GM12891 (cell line): ENCODE measurements around the gene IDE.
"Not testable (repeated sequence)": the region's sequence is repeated elsewhere in the genome, so short reads cannot be mapped to it uniquely, and the experiment has no call there.

Source experiments
- DNase-seq: peaks from one replicate; pipeline ENCODE4 v3.0.0; 2011; ENCODE audit warnings: low spot score; ENCODE audit not compliant: insufficient read length
- FAIRE-seq: peaks from 2 replicates; lab custom pipeline; 2011; peaks lifted over from hg19 to GRCh38; lab: Jason Lieb, UNC
- PAX5 ChIP-seq: IDR thresholded peaks from 2 replicates; pipeline ENCODE4 v1.6.1; 2011; ENCODE audit warnings: low read length, moderate library complexity, mild to moderate bottlenecking; ENCODE audit not compliant: insufficient read depth, severe bottlenecking
- POLR2A ChIP-seq: IDR thresholded peaks from 2 replicates; pipeline ENCODE4 v1.6.1; 2011; ENCODE audit warnings: low read depth, low read length, control low read depth
- POLR2AphosphoS5 ChIP-seq: IDR thresholded peaks from 2 replicates; pipeline ENCODE4 v1.6.1; 2011; ENCODE audit warnings: low read depth, low read length, control low read depth
- POU2F2 ChIP-seq: IDR thresholded peaks from 2 replicates; pipeline ENCODE4 v1.6.1; 2011; ENCODE audit warnings: low read depth, mild to moderate bottlenecking, control low read depth, low read length, moderate library complexity
- SPI1 ChIP-seq: IDR thresholded peaks from 2 replicates; pipeline ENCODE4 v1.6.1; 2011; ENCODE audit warnings: low read depth, low read length, control low read depth
- TAF1 ChIP-seq: IDR thresholded peaks from 2 replicates; pipeline ENCODE4 v1.6.1; 2011; ENCODE audit warnings: low read depth, low read length, control low read depth

Gene IDE

DNA sequence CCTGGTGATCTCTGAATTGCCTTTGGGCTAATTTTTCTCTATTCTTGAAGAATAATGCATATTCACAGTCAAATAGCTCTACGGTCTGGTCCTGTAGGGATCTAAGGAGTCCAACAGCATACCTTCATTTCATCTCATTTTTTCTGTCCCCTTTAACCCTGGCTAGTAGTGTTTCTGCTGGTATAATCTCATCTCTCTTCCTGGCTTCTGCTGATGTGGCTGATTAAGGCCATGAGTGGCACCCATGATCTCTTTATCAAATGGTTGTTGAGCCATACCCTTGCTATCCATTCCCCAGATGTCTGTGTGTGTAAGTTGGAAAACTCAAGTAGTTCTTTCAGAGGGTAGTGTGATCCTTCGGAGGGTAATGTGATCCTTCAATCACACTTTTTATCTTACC, 163.4 kb downstream of the IDE start:
- FAIRE-seq: no peak
- TF ChIP-seq POU2F2 (no peak), SPI1 (no peak), POLR2AphosphoS5 (no peak), TAF1 (no peak), POLR2A (no peak), PAX5 (no peak)
- no peak for DNase-seq

DNA sequence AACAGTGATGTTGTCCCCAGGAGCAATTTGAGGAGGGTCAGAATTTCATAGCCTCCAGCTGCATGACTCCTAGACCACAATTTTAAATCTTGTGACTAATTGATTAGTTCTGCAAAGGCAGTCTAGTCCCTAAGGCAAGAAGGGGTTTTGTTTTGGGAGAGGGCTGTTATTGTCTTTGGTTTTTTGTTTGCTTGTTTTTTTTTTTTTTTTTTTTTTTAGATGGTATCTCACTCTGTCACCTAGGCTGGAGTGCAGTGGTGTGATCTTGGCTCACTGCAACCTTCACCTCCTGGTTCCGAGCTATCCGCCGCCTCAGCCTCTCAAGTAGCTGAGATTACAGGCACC, 165.9 kb downstream of the IDE start:
- FAIRE-seq: no peak
- no peak for DNase-seq
- no peak for TF ChIP-seq PAX5
- TF ChIP-seq POLR2A: no peak
- no peak for TF ChIP-seq POU2F2
- TF ChIP-seq POLR2AphosphoS5: no peak
- no peak for TF ChIP-seq TAF1
- TF ChIP-seq SPI1: no peak

DNA sequence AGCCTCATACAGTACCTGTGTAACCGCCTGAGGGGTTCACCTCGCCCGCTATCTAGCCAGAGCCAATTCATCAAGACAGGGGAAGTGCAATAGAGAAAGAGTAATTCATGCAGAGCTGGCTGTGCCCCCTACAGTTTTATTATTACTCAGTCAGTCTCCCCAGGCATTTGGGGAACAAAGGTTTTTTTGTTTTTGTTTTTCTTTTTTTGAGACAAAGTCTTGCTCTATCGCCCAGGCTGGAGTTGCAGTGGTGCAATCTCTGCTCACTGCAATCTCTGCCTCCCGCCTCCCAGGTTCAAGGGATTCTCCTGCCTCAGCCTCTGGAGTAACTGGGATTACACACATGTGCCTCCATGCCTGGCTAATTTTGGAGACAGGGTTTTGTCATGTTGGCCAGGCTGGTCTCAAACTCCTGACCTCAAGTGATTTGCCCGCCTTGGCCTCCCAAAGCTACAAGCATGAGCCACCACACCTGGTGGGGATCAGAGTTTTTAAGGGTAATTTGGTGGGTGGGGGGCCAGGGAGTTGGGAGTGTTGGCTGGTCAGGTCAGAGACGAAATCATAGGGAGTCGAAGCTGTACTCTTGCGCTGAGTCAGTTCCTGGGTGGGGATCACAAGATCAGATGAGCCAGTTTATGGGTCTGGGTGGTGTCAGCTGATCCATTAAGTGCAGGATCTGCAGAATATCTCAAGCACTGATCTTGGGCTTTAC, 166.4 kb downstream of the IDE start:
- FAIRE-seq (no peak), DNase-seq (no peak)
- TF ChIP-seq TAF1 (no peak), PAX5 (no peak), POU2F2 (no peak), SPI1 (peak; percentile 70), POLR2AphosphoS5 (no peak), POLR2A (no peak)

DNA sequence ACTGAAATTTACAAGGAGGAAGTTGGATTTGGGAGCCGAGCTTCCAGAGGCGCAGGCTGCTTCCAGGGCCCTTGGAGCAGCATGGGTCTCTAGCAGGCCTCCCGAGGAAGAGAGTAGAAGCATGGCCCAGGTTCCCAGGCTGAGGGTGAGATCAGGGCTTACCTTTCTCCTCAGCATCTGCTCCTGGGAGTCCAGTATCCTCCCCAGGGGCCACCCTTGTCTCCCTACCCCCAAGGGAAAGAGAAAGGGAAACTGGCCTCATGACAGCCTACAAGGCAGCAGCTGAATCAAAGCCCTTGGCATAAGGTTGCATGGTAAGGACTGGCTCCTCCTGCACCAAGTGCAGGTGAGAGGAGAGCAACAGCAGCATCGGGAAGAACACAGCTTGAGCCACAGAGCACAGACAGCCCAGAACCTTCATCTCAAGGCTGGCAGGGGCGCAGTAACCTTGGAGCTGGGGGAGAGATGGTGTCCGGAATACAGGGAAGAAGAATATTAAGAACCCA, 168.4 kb downstream of the IDE start:
- FAIRE-seq (no peak), DNase-seq (no peak)
- TF ChIP-seq POLR2AphosphoS5: no peak
- TF ChIP-seq POLR2A: no peak
- TF ChIP-seq TAF1: no peak
- TF ChIP-seq PAX5: no peak
- TF ChIP-seq POU2F2: no peak
- no peak for TF ChIP-seq SPI1

DNA sequence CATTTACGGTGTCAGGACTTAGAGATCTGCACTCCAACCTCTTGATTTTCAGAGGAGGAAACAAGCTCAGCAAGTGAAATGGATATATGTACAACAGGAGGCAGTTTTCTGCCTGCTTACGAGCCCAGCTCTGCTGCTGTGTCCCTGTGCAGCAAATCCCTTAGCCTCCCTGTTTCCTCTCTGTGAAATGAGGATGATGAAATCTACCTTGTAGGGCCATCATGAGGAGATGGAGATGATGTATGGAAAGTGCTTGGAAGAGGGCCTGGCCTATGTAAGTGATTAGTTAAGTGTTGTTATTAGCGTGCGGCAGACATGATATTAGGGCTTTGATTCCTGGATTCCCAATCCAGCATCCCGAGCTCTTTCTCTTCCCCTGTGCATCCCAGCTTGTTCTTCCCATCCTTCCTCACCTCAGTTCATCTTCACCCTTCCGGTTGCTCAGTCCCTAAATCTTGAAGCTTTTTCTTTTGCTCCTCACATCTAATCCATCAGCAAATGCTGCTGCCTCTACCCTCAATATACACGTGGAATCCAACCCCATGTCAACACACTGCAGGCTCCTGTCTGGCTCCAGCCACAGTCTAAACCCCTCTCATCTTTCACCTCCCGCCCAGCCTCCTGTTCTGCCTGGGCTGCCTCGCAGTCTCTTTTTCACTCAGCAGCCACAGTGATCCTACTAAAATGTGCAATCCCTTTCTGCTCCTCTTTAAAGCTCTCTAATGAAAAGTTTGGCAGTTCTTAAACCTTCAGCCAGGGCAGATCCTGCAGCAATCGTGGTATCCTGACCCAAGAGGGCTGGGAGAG, 169.1 kb downstream of the IDE start:
- no peak for TF ChIP-seq SPI1
- TF ChIP-seq POU2F2: no peak
- TF ChIP-seq POLR2AphosphoS5: no peak
- TF ChIP-seq PAX5: no peak
- TF ChIP-seq POLR2A: no peak
- TF ChIP-seq TAF1: no peak
- FAIRE-seq (no peak), DNase-seq (no peak)

DNA sequence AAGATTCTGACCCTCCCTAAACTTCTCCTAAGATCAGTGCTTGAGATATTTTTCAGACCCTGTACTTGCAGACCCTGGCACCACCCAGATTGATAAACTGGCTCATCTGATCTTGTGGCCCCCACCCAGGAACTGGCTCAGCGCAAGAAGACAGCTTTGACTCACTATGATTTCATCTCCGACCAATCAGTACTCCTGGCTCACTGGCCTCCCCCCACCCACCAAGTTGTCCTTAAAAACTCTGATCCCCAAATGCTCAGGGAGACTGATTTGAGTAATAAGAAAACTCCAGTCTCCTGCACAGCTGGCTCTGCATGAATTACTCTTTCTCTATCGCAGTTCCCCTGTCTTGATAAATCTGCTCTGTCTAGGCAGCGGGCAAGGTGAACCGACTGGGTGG, 171.7 kb downstream of the IDE start:
- not testable (repeated sequence) for FAIRE-seq, DNase-seq
